GM12878 (cell line): ENCODE measurements around the gene PNMA1. TPM values are rescaled to one million over a fixed set of nuclear protein-coding genes. Genes with fewer than 3 reads are reported as not detected.

Source experiments
- BCL11A ChIP-seq: IDR thresholded peaks from 2 replicates; pipeline ENCODE4 v1.6.1; 2011; ENCODE audit warnings: low read depth, low read length
- BRCA1 ChIP-seq: IDR thresholded peaks from 2 replicates; pipeline ENCODE4 v1.6.1; 2011; ENCODE audit warnings: low read depth, low read length, improper control_type of control experiment
- CBFB ChIP-seq: IDR thresholded peaks from 2 replicates; pipeline ENCODE4 v1.6.1; 2016; ENCODE audit warnings: antibody characterized with exemption, low read depth
- CBX5 ChIP-seq: sonication (generic); IDR thresholded peaks from 2 replicates; pipeline ENCODE4 v1.6.1; 2016; ENCODE audit warnings: low read depth, moderate library complexity, mild to moderate bottlenecking, inconsistent platforms
- FOXM1 ChIP-seq: IDR thresholded peaks from 2 replicates; pipeline ENCODE4 v1.6.1; 2012; ENCODE audit warnings: low read depth, mild to moderate bottlenecking, inconsistent platforms, low read length, moderate library complexity
- IRF4 ChIP-seq: IDR thresholded peaks from 2 replicates; pipeline ENCODE4 v1.6.1; 2011; ENCODE audit warnings: low read depth, low read length
- MEF2A ChIP-seq: IDR thresholded peaks from 2 replicates; pipeline ENCODE4 v1.6.1; 2011; ENCODE audit warnings: low read depth, mild to moderate bottlenecking, low read length, moderate library complexity; ENCODE audit not compliant: insufficient read depth
- RCOR1 ChIP-seq: conservative IDR thresholded peaks from 2 replicates; pipeline ENCODE4 v1.6.1; 2012; ENCODE audit warnings: low read depth, low read length, improper control_type of control experiment
- SMAD5 ChIP-seq: IDR thresholded peaks from 2 replicates; pipeline ENCODE4 v1.6.1; 2016; ENCODE audit warnings: antibody characterized with exemption, low read depth
- SREBF2 ChIP-seq: IDR thresholded peaks from 2 replicates; pipeline ENCODE4 v1.6.1; 2012; ENCODE audit warnings: mild to moderate bottlenecking, low read length
- ZNF207 ChIP-seq: fragments of 450-650 bp; IDR thresholded peaks from 2 replicates; pipeline ENCODE4 v1.6.1; 2014; ENCODE audit warnings: antibody characterized with exemption, mild to moderate bottlenecking, borderline replicate concordance
- polyA plus RNA-seq, 11 experiments: library from polyadenylated mRNA; depleted of rRNA in 4 of 11; unstranded in 6 of 11; stranded (reverse) in 5 of 11; fragments of >200 nt; fragmentation: Nextera tagmentation in 4 of 11; fragmentation: Illumina TruSeq in 1 of 11; extraction: Ambion mirVana in 4 of 11; extraction: Trizol in 1 of 11; gene quantifications; 1 replicate in 1 of 11; 2 replicates in 10 of 11; pipeline versions ENCODE4 v1.2.1 to v1.2.3, GENCODE V29; 2011 to 2016; ENCODE audit warnings: inconsistent platforms in 2 of 11, missing spikeins in 2 of 11, low read depth in 1 of 11
- total RNA-seq, 4 experiments: library from RNA; depleted of rRNA in 3 of 4; stranded (reverse); fragments of >200 nt in 3 of 4; fragmentation: Illumina TruSeq in 1 of 4; extraction: Trizol in 1 of 4; gene quantifications; 2 replicates each; pipeline versions ENCODE4 v1.2.1 to v1.2.3, GENCODE V29; 2013 to 2021
- TF ChIP-seq, protein P1 (sequence below): fragments of 450-650 bp; IDR thresholded peaks from 2 replicates; pipeline ENCODE4 v1.6.1; 2017; ENCODE audit warnings: low read depth, mild to moderate bottlenecking, moderate library complexity
- TF ChIP-seq, protein P2 (sequence below): IDR thresholded peaks from 2 replicates; pipeline ENCODE4 v1.6.1; 2011; ENCODE audit warnings: low read depth, mild to moderate bottlenecking, low read length, moderate library complexity, borderline replicate concordance; ENCODE audit errors: extremely low read depth
- TF ChIP-seq, protein P3 (sequence below): fragments of 450-650 bp; IDR thresholded peaks from 2 replicates; pipeline ENCODE4 v1.6.1; 2017; ENCODE audit warnings: mild to moderate bottlenecking, moderate library complexity
- TF ChIP-seq, protein P4 (sequence below): IDR thresholded peaks from 2 replicates; pipeline ENCODE4 v1.6.1; 2011; ENCODE audit warnings: mild to moderate bottlenecking, low read depth, low read length, moderate library complexity; ENCODE audit not compliant: insufficient replicate concordance
- TF ChIP-seq, protein P5 (sequence below): fragments of 450-650 bp; IDR thresholded peaks from 2 replicates; pipeline ENCODE4 v1.6.1; 2017; ENCODE audit warnings: mild to moderate bottlenecking
- TF ChIP-seq, protein P6 (sequence below): IDR thresholded peaks from 2 replicates; pipeline ENCODE4 v1.6.1; 2012; ENCODE audit warnings: low read depth, low read length, improper control_type of control experiment

PNMA1 gene
- total and polyA plus RNA-seq, 10 of the 15 experiments (the other 5 are each of a cell fraction or from before 2014, with no cell fraction given) = 1.8 to 39.3 (median 11.1) TPM

DNA sequence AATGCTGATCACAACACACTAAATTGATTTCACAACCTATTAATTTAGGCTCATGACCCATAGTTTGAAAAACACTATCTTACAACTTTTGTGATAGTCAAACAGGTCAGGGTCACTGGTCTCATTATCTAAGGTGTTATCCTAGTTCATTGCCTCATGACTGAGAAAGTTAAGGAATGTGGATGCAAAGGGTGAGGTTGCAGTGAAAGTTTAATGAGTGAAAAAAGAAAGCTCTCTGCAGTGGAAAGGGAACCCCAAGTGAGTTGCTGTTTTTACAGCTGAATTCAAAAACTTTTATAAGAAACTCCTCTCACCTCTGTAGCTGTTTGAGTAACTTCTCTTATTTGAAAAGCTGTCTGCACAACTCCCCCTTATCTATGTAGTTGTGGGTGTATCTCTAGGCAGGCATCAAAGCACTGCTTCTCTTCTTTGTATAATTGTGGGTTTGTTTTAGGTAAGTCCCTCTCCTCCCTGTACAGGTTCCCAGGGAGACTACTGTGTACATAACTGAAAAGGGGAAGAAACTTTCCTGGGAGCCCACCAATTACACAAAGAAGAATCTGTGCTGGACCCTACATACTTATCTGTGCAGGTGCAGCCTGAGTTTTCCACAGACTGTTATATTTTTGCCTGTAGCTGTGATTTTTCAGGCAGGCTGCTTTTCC is 50.5 kb downstream of the PNMA1 start (continued):
- TF ChIP-seq, protein P1, sequence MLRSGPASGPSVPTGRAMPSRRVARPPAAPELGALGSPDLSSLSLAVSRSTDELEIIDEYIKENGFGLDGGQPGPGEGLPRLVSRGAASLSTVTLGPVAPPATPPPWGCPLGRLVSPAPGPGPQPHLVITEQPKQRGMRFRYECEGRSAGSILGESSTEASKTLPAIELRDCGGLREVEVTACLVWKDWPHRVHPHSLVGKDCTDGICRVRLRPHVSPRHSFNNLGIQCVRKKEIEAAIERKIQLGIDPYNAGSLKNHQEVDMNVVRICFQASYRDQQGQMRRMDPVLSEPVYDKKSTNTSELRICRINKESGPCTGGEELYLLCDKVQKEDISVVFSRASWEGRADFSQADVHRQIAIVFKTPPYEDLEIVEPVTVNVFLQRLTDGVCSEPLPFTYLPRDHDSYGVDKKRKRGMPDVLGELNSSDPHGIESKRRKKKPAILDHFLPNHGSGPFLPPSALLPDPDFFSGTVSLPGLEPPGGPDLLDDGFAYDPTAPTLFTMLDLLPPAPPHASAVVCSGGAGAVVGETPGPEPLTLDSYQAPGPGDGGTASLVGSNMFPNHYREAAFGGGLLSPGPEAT = peak; percentile 91
- TF ChIP-seq IRF4 = 0 out of 2 replicates have a peak, but pooled peaks have one; percentile 12
- TF ChIP-seq, protein P2, sequence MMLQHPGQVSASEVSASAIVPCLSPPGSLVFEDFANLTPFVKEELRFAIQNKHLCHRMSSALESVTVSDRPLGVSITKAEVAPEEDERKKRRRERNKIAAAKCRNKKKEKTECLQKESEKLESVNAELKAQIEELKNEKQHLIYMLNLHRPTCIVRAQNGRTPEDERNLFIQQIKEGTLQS = no peak
- no peak for TF ChIP-seq SMAD5
- TF ChIP-seq, protein P3, sequence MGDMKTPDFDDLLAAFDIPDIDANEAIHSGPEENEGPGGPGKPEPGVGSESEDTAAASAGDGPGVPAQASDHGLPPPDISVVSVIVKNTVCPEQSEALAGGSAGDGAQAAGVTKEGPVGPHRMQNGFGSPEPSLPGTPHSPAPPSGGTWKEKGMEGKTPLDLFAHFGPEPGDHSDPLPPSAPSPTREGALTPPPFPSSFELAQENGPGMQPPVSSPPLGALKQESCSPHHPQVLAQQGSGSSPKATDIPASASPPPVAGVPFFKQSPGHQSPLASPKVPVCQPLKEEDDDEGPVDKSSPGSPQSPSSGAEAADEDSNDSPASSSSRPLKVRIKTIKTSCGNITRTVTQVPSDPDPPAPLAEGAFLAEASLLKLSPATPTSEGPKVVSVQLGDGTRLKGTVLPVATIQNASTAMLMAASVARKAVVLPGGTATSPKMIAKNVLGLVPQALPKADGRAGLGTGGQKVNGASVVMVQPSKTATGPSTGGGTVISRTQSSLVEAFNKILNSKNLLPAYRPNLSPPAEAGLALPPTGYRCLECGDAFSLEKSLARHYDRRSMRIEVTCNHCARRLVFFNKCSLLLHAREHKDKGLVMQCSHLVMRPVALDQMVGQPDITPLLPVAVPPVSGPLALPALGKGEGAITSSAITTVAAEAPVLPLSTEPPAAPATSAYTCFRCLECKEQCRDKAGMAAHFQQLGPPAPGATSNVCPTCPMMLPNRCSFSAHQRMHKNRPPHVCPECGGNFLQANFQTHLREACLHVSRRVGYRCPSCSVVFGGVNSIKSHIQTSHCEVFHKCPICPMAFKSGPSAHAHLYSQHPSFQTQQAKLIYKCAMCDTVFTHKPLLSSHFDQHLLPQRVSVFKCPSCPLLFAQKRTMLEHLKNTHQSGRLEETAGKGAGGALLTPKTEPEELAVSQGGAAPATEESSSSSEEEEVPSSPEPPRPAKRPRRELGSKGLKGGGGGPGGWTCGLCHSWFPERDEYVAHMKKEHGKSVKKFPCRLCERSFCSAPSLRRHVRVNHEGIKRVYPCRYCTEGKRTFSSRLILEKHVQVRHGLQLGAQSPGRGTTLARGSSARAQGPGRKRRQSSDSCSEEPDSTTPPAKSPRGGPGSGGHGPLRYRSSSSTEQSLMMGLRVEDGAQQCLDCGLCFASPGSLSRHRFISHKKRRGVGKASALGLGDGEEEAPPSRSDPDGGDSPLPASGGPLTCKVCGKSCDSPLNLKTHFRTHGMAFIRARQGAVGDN = no peak
- no peak for TF ChIP-seq SREBF2
- no peak for TF ChIP-seq CBX5
- TF ChIP-seq, protein P4, sequence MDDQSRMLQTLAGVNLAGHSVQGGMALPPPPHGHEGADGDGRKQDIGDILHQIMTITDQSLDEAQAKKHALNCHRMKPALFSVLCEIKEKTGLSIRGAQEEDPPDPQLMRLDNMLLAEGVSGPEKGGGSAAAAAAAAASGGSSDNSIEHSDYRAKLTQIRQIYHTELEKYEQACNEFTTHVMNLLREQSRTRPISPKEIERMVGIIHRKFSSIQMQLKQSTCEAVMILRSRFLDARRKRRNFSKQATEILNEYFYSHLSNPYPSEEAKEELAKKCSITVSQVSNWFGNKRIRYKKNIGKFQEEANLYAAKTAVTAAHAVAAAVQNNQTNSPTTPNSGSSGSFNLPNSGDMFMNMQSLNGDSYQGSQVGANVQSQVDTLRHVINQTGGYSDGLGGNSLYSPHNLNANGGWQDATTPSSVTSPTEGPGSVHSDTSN = no peak
- no peak for TF ChIP-seq ZNF207
- TF ChIP-seq BRCA1 = no peak
- 0 out of 2 replicates have a peak, but pooled peaks have one; percentile 13 for TF ChIP-seq BCL11A
- TF ChIP-seq, protein P5, sequence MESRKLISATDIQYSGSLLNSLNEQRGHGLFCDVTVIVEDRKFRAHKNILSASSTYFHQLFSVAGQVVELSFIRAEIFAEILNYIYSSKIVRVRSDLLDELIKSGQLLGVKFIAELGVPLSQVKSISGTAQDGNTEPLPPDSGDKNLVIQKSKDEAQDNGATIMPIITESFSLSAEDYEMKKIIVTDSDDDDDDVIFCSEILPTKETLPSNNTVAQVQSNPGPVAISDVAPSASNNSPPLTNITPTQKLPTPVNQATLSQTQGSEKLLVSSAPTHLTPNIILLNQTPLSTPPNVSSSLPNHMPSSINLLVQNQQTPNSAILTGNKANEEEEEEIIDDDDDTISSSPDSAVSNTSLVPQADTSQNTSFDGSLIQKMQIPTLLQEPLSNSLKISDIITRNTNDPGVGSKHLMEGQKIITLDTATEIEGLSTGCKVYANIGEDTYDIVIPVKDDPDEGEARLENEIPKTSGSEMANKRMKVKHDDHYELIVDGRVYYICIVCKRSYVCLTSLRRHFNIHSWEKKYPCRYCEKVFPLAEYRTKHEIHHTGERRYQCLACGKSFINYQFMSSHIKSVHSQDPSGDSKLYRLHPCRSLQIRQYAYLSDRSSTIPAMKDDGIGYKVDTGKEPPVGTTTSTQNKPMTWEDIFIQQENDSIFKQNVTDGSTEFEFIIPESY = no peak
- TF ChIP-seq CBFB = no peak
- TF ChIP-seq FOXM1 = no peak
- TF ChIP-seq RCOR1 = no peak
- TF ChIP-seq, protein P6, sequence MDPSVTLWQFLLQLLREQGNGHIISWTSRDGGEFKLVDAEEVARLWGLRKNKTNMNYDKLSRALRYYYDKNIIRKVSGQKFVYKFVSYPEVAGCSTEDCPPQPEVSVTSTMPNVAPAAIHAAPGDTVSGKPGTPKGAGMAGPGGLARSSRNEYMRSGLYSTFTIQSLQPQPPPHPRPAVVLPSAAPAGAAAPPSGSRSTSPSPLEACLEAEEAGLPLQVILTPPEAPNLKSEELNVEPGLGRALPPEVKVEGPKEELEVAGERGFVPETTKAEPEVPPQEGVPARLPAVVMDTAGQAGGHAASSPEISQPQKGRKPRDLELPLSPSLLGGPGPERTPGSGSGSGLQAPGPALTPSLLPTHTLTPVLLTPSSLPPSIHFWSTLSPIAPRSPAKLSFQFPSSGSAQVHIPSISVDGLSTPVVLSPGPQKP = no peak
- 0 out of 2 replicates have a peak, but pooled peaks have one; percentile 6 for TF ChIP-seq MEF2A
